HepG2 (cell line): ENCODE results near the gene TMEM135. TPM values are rescaled to one million over a fixed set of nuclear protein-coding genes. Genes with fewer than 3 reads are reported as not detected.

Source experiments
- BCL6 ChIP-seq: IDR thresholded peaks from 2 replicates; pipeline ENCODE4 v1.6.1; 2016; ENCODE audit warnings: missing genetic modification reagents, missing compliant biosample characterization
- CEBPB ChIP-seq: IDR thresholded peaks from 2 replicates; pipeline ENCODE4 v1.6.1; 2011; ENCODE audit warnings: low read depth, low read length, improper control_type of control experiment, borderline replicate concordance
- HNF4G ChIP-seq, 2 experiments: sonication (generic) in 1 of 2; formaldehyde crosslinking in 1 of 2; IDR thresholded peaks; 2 replicates each; pipeline versions ENCODE4 v1.4.0 to v1.6.1; 2011 to 2020; ENCODE audit warnings: borderline replicate concordance in 2 of 2, low read depth in 2 of 2, mild to moderate bottlenecking in 2 of 2, low read length in 1 of 2, missing genetic modification reagents in 1 of 2, moderate library complexity in 1 of 2
- MIXL1 ChIP-seq: IDR thresholded peaks from 2 replicates; pipeline ENCODE4 v1.6.1; 2016
- NFE2L2 ChIP-seq: fragments of 150-350 bp; IDR thresholded peaks from 2 replicates; pipeline ENCODE4 v1.6.1; 2014; ENCODE audit warnings: low read length
- NR2F6 ChIP-seq, 2 experiments: IDR thresholded peaks; 2 replicates each; pipeline ENCODE4 v1.6.1; 2016; ENCODE audit warnings: antibody characterized with exemption in 1 of 2, mild to moderate bottlenecking in 1 of 2
- RARA ChIP-seq: IDR thresholded peaks from 2 replicates; pipeline ENCODE4 v1.6.1; 2016; ENCODE audit warnings: missing genetic modification reagents, missing compliant biosample characterization
- SOX5 ChIP-seq: IDR thresholded peaks from 2 replicates; pipeline ENCODE4 v1.6.1; 2016; ENCODE audit warnings: borderline replicate concordance
- SRSF1 ChIP-seq: fragments of 200-400 bp; formaldehyde crosslinking; optimal IDR thresholded peaks from 2 replicates; pipeline ENCODE3; 2017; ENCODE audit warnings: mild to moderate bottlenecking, low read depth, low read length, moderate library complexity
- THAP11 ChIP-seq: IDR thresholded peaks from 2 replicates; pipeline ENCODE4 v1.6.1; 2016; ENCODE audit warnings: missing biosample characterization, missing genetic modification reagents
- THAP9 ChIP-seq: sonication (generic); formaldehyde crosslinking; IDR thresholded peaks from 2 replicates; pipeline ENCODE4; 2020; ENCODE audit warnings: missing genetic modification reagents, mild to moderate bottlenecking, borderline replicate concordance
- ZNF496 ChIP-seq: sonication (generic); formaldehyde crosslinking; IDR thresholded peaks from 2 replicates; pipeline ENCODE4 v1.8.1; 2023; ENCODE audit warnings: mild to moderate bottlenecking, moderate library complexity, missing genetic modification reagents; ENCODE audit not compliant: insufficient replicate concordance
- ZSCAN25 ChIP-seq: sonication (generic); formaldehyde crosslinking; IDR thresholded peaks from 2 replicates; pipeline ENCODE4 v1.8.0; 2022; ENCODE audit warnings: mild to moderate bottlenecking, missing genetic modification reagents
- polyA plus RNA-seq, 8 experiments: library from polyadenylated mRNA; depleted of rRNA in 3 of 8; stranded (reverse) in 7 of 8; unstranded in 1 of 8; fragments of >200 nt; fragmentation: Illumina TruSeq in 4 of 8; extraction: Trizol in 4 of 8; gene quantifications; 2 replicates each; pipeline versions ENCODE4 v1.2.1 to v1.2.3, GENCODE V29; 2011 to 2016; ENCODE audit warnings: low read depth in 4 of 8, missing spikeins in 1 of 8, mixed read lengths in 1 of 8; ENCODE audit not compliant: insufficient read depth in 1 of 8
- total RNA-seq, 5 experiments: library from RNA; depleted of rRNA; stranded (reverse); fragments of >200 nt; fragmentation: Illumina TruSeq; extraction: Trizol; gene quantifications; 2 replicates each; pipeline ENCODE4 v1.2.3, GENCODE V29; 2016; ENCODE audit warnings: low read depth in 1 of 5

The TMEM135 gene
- total and polyA plus RNA-seq, 2 of the 13 experiments (the other 11 are each of a cell fraction or from before 2014, with no cell fraction given), result 36.6 to 88.9 TPM

- TF ChIP-seq ZSCAN25 (CRISPR knock-in tag) (no peak), SRSF1 (no peak), NFE2L2 (no peak), MIXL1 (CRISPR knock-in tag) (0 out of 2 replicates have a peak, but pooled peaks have one; percentile 23), CEBPB (0 out of 2 replicates have a peak, but pooled peaks have one; percentile 32), HNF4G (IDR thresholded peaks at IDR 0.05; ENCODE audit: borderline replicate concordance, low read depth, low read length) (peak; percentile 23; the same call in 1 of the 2 replicates), HNF4G (CRISPR knock-in tag; IDR thresholded peaks at IDR 0.05; ENCODE audit: borderline replicate concordance, low read depth) (no peak), SOX5 (CRISPR knock-in tag) (peak; percentile 70; the same call in 1 of the 2 replicates), RARA (0 out of 2 replicates have a peak, but pooled peaks have one; percentile 29), ZNF496 (CRISPR knock-in tag) (no peak), BCL6 (CRISPR knock-in tag) (peak; percentile 89), THAP11 (CRISPR knock-in tag) (no peak), NR2F6 (IDR thresholded peaks at IDR 0.05) (peak; percentile 37; the same call in 1 of the 2 replicates), NR2F6 (CRISPR knock-in tag; IDR thresholded peaks at IDR 0.05) (peak; percentile 43; the same call in 1 of the 2 replicates), THAP9 (no peak)
These were observed 166.3 kb downstream of the TMEM135 start (continued) for GRCh38 chr11:87203907-87204602.
